Activated CD4-positive, alpha-beta T cell treated with anti-CD3 and anti-CD28 coated beads, Interleukin-2, amount 50 U/mL, for 1 hour (primary cell): ENCODE results near the gene SEC23IP.
"Not testable (repeated sequence)": the region's sequence is repeated elsewhere in the genome, so short reads cannot be mapped to it uniquely, and the experiment has no call there.

Experiments used
- DNase-seq: peaks from one replicate; pipeline ENCODE4 v3.0.0-alpha.2; 2020

SEC23IP gene

DNA sequence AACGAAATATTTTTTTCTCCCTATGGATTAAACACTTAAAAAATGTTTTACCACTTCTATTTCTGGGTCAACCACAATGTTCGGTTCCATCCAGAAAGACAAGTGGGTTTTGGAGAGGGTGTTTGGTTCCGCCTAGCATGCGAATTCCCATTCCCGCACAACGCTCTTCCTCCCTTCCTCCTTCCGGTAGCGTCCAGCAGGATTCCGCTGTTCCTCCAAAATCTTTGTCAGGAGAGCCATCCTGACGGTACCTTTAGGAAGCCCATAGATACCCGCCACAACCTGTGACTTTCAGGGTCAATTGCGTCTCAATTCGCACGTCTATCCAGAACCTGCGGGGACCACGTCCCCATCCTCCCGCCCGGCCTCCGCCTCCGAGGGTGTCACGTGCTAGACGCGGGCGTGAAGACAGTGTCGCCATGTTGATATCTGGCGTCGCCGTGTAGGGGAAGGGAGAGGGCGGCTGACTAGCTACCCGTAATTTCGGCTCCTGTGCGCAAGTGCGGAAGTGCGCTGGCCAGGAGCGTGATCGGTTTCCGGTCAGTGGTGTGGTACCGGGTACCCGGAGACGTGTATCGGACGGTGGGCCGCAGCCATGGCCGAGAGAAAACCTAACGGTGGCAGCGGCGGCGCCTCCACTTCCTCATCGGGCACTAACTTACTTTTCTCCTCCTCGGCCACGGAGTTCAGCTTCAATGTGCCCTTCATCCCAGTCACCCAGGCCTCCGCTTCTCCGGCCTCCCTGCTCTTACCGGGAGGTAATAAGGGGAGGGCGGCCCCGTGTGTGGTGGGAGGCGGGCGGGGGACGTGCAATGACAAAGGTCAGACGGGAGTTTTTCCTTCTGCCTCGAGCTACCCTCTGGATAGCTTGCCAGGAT is at the start of gene SEC23IP:
SEC23IP (plus strand) TSS at position 543 of the 878 bp plus-strand sequence; CDS start at position 596, 53 bp downstream.
- DNase-seq, result peak; percentile 87

DNA sequence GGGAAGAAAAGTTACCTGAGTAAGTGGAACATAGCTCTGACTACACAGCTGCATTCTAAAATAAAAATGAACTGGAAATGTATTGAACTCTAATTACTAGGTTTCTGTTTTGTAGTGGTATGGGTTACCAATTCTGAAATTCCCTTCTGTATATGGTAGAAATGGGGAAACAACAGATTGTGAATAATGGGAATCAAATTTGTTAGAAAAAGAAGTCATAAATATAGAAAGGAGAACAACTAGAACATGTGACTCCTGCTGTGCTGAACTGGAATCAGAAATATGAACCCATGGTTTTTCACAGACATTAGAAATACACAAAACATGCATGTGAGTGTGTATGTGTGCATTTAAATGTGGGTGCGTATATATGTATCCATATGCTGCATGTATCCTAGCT is 46.9 kb upstream of the SEC23IP start:
- no peak for DNase-seq

DNA sequence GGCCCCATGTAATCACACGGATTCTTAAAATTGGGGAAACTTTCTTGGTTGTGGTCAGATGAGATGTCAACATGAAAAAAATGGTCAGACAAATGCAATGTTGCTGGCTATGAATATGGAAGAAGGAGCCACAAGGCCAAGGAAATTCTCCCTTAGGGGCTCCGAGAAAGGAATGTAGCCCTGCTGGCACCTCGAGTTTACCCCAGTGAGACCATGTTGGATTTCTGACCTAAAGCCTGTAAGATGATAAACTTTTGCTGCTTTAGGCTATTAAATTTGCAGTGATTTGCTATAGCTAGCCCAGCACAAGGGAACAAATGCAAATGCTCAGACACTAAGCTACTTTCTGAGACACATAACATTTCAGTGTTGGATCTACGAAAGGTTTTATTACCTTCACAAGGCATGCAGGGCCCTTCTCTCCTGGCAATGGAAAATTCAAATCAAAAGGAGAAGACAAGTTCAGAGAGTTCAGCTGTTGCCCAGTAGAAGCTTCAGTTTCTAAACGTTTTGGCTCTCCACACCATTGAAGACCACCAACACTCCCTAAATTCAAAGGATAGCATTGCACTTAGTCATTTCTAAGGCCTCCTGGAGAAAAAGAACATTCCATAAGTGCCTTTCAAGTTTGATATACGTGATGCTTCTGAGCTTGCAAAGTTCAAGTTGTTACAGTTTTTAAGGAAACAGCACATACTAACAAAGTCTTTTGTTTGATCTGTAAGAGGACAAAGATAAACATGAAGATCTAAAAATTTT is 43.3 kb upstream of the SEC23IP start:
- no peak for DNase-seq

DNA sequence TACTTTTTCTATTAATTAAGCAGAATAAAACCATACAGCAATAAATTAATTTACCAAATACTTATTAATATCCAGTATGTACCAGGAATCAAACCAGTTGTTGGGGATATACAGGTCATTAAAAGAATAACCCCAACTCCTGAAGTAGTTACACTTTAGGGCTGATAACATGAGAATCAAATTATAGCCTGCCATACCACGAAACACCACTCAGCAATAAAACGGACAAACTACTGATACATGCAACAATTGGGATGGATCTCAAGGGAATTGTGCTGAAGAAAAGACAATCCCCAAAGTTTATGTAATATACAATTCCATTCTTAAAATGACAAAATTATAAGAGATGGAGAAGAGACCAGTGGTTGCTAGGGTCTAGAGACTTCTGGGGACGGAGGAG is 42.6 kb upstream of the SEC23IP start:
- DNase-seq, result no peak

DNA sequence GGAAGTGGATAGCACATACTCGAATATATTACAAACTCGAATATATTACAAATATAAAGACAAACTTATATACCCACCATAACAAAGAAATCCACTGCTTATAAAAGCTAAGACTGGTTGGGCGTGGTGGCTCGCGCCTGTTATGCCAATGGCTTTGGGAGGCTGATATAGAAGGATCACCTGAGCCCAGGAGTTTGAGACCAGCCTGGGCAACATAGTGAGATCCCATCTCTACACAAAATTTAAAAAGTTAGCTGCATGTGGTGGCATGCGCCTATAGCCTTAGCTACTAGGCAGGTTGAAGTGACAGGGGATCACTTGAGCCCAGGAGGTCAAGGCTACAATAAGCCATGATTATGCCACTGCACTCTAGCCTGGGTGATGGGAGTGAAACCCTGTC is 40.3 kb upstream of the SEC23IP start:
- no peak for DNase-seq

DNA sequence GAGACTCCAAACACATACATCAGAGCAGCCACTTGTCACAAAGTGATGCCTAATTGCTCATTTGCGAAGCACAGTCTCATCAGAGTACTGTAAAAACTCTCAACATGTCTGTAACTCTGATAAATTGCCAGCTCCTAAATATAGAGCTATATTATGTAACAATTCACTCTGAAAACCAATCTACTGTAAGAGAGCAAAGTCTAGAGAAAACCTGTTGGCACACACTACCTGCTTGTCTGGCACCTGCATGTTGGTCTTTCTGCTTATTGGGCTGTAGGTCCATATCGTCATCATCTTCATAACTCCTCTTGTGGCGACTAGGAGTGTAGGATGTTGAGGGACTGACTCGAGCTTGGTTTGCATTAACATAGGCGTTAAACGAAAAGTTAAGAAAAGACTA is 39.7 kb upstream of the SEC23IP start:
- no peak for DNase-seq

DNA sequence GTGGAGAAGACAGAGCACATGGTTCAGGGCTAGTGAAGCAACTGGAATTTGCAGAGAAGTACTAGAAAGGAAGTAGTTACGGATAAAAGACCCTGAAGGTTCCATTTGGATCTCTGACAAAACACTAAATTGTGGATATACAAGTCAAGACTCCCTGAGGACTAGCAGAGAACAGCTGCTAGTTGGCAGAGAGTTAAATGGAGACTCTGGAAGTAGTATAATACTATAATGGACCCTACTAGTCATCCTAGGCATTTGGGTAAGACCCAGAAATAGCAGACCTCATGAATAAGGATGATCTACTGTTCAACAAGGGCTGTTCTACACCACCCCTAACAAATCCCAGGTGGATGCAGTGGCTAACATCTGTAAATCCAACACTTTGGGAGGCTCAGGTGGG is 39.0 kb upstream of the SEC23IP start:
- DNase-seq, result no peak

DNA sequence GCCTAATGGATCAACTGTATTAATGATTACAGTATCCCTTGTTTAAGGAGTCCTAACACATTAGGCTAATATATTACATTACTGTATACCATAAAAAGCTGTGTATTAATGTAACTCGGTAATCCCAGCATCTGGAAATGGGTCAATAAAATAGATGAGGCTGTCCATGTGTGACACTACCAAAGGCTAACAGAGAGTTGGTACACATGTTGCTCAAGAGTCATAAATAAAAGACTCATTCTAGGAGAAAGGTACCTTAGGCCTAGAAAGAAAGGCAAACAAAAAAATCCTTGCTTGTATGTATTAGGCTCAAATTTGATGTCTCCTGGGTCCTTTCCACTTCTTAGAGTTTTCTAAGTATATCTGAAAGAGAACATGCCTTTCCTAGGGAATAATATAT is 34.5 kb upstream of the SEC23IP start:
- DNase-seq, result no peak

DNA sequence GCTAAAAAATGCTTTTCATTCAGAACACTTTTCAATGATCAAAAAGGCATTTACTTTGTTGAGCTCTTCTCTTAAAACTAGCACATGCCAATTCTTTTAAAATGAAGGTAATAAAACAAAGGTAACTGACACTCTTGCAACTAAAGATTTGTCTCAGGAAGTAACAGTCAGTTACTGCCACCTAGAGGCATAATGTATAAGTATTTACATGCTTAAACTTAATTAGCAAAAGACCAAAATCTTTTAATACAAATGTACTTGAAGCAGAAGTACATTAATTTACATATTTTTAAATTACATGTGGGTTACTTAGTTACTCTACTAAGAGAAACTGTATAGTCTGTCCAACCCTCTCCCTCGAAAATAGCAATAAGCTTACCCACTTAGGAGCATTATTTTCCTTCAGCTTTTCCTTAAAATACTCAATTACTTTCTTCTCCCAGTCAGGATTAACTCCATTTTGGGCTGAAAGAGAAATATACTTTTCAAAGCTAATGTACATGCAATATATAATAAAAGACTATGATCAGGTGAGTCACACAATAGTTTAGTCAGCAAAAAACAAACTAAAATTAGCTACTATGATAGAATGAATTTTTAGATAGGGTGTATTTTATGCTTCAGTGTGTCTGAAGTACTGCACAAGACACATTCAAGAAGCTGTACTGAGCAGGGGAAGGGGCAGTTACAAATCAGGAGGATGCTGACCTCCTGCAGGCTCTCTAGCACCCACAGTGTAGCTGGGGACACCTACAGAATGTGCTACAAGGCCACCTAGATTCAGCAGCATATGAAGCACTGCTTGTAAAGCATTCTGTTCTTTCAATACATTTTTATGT is 32.9 kb upstream of the SEC23IP start:
- DNase-seq, result no peak

DNA sequence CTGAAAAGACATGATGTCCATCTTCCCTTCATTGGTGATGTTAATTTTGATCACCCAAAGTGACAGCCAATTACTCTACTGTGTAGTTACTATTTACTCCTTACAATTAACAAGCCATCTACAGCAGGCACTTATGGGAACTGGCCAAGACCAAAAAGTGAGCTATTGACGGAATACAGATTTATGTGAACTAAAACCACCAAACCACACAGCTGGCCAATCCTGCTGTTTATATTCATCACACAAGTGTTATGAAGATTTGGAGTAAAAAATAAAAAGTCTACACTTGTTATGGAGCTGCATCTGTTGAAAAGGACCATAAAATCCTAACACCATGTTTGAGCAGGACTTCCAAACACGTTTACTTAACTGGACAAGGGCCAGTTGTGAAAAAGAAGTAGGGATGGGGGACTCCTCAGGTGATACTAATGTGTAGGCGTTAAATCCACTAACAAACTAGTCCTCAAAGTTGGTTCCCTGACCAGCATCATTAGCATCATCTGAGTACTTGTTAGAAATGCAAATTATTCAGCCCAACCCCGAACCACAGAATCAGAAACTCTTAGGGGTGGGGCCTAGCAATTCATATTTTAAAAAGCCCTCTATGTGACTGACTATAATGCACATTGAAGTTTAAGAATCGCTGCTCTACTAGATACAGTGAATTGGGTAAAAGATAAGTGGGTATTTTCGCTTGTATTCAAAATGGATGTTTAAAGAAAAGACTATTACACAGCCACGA is 31.5 kb upstream of the SEC23IP start:
- DNase-seq, result no peak

DNA sequence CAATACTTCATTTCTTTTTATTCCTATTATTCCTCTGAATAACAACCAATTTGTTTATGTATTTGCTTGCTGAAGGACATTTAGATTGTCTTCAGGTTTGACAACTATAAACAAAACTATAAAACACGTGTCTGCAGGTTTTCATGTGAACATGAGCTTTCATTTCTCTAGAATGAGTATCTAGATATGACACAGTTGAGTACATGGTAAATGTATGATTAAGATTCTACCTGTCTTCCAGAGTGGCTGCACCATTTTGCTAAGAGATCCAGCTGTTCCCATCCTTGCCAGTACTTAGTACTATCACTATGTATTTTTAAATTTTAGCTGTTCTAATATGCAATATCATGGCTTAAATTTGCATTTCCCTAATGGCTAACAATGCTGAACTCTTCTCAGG is 30.0 kb upstream of the SEC23IP start:
- DNase-seq, result no peak

DNA sequence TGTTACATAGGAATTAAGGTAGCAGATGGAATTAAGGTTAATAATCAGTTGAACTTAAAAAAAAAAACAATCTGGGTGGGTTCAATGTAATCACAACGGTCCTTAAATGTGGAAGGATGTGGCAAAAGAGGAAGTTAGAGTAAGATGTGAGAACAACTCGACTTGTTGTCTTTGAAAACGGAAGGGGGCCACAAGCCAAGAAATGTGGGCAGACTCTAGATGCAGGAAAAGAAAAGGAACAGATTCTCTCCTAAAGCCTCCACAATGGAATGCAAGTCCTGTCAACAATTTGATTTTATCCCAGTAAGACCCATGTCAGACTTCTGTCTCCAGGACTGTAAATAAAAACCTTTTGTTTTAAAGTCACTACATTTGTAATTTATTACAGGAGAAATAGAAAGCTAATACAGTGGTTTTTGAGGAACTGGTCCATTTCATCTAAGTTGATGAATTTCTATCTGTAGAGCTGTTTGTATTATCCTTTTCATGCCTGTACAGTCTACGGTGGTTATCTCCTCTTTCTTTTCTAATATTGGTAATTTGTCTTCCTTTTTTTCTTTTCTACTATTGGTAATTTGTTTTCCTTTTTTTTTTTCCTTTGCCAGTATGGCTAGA is 28.5 kb upstream of the SEC23IP start:
- no peak for DNase-seq

DNA sequence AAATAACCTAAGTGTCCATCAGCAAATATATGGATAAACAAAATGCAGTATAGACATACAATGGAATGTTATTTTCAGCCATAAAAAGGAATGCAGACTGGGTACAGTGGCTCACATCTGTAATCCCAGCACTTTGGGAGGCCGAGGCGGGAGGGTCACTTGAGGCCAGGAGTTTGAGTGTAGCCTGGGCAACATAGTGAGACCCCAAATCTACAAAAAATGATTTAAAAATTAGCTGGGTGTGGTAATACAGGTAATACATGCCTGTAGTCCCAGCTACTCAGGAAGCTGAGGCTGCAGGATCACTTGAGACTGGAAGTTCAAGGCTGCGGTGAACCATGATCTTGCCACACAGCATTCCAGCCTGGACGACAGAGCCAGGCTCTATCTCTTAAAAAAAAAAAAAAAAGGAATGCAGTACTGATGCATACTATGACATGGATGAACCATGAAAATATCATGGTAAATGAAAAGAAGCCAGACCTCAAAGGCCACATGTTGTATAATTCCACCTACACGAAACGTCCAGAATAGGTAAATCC is 26.8 kb upstream of the SEC23IP start:
- DNase-seq, result no peak

DNA sequence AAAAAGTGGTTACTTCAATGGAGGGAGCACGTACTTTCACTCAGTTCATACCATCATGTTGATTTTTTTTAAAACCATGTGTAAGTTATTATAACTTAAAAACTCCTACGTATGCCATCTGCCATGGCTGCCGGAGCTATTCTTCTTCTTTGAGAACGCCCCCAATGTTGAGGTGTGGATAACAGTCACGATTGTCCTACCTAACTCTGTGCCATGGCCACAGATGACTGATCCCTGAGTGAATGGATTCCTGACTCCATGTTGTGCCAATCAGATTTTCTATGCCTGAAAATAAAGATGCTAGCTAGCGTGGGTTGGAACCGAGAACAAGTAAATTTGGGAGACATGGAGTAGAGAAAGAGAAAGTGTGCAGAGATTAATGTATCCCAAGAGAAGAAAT is 25.2 kb upstream of the SEC23IP start:
- DNase-seq, result no peak

DNA sequence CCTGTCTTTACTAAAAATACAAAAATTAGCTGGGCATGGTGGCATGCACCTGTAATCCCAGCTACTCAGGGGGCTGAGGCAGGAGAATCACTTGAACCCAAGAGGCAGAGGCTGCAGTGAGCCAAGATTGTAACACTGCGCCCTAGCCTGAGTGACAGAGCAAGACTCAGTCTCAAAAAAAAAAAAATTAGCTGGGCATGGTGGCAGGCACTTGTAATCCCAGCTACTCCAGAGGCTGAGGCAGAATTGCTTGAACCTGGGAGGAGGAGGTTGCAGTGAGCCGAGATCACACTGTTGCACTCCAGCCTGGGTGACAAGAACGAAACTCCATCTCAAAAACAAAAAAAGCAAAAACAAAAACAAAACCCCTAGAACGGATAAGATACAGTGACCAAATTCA is 23.1 kb upstream of the SEC23IP start:
- DNase-seq, result not testable (repeated sequence)

DNA sequence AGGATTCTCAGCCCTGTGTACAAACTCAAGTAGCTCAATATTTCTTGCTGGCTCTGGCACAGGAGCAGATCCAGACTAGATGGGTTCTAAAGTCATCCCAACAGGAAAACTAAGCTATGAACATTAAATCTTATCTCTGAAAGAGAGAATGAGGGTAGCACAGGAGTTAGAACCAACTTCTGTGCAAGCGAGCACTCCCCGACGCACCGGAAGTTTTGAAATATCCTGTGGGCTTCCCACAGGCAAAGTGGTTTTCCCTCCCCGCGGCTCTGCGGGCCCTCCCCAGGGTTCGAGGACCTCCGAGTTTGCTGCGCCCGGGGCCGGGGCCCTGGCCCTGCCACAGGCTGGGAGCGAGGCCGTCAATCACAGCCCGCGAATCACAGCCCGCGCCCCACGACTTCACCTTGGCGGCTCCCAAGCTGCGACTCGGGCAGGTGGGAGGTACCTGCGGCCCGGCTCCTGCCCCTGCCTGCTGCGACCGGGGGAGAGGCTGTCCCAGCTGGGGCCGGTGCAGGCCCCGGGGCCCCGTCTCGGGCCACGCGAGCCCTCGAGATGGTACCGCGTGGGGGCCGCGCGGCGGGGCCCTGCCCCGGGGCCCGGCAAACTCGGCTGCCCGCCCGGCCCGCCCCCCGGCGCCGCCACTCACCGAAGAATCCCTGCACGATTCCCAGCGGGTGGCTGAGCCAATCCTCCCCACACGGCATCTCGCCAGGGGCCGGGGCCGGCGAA is 20.5 kb upstream of the SEC23IP start:
- DNase-seq, result peak; percentile 60

DNA sequence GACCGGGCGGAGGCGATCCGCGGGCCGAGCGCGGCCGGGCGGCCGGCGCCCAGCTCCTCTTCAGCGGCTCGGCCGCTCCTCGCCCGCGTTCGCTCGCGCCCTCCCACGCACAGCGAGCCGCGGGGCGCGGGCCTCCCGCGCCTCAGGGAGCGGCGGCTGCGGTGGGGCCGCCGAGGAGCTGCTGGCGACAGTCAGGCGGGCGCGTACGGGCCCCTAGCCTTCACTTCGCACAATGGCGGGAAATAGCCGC is 20.0 kb upstream of the SEC23IP start, which contains the start of gene MCMBP:
MCMBP (minus strand) TSS at position 234 of the 250 bp plus-strand sequence. CDS start 259 bp downstream, outside the sequence.
- no peak for DNase-seq

DNA sequence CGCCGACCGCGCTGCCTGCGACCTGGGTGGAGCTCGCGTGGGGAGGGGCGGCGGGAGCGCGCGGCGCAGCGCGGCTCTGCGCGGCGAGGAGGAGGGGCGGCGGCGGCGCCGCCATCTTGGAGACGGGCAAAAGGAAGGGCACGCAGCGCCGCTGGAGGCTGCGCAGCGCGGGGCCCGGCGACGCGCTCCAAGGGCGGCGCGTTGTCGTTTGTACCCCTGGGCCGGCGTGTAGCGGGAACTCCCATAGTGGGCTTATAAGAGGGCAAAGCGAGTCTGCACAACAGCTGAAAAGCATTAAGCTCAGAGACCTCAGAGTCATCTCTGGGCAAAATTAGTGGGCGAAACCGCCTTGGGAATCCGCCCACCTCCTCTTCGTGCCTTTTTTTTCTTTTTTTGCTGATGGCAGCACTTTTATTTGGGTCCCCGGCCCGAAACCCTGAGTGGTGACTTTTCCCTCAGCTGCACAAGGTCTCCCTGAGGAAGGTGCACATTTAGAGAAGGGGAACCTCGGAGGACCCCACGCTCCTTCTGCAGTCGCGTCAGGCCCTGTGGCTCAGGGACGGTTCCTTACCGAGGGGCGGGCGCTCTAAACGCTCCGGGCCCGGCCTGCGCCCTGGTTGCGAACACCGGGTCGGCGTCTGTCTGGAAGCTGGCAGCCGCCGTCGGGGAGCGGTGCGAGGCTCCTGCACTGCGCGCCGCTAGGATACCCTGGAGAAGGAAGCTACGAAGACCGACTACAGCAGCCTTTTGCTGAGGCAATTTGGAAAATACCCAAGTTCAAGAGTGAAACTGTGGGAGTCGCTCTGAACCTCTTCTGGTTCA is 19.5 kb upstream of the SEC23IP start:
- peak; percentile 88 for DNase-seq

DNA sequence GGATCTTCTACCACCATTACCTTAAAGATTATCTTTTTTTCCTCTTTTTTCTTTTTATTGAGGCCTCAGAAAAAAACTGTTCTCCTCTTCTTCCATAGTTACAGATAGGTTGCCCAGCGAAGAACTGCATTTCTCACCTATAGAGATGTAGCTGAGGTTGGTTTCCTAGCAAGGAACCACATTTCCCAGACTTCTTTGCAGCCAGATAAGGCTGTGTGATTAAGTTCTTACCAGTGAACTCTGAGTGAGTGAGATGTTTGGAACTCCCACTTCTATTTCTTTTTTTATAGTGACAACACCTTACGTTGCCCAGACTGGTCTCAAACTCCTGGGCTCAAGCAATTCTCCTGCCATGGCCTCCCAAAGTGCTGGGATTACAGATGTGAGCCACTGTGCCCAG is 14.0 kb upstream of the SEC23IP start:
- no peak for DNase-seq

DNA sequence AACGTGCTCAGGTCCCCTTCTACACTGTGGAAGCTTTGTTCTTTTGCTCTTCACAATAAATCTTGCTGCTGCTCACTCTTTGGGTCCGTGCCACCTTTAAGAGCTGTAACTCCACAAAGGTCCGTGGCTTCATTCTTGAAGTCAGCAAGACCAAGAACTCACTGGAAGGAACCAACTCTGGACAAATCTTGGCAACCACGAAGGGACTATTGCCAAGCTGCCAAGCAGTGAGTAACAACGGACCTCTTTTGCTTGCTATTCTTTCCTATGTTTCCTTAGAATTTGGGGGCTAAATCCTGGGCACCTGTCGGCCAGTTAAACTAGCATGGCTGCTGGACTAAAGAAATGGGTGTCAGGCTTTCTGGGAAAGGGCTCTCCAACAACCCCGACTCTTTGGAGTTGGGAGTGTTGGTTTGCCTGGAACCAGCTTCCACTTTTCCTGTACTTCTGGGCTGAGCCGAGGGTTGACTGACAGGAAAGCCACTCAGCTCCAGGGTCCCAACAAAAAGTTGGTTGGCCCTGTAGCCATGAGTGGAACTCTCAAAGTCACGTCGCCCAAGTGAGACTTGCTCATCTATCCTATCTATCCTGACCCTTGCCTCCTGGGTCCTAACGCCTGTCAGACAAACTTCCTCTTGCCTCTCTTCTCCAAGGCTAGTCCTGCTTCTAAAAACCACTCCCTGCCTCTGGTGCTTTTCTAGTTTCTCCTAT is 8.5 kb upstream of the SEC23IP start:
- not testable (repeated sequence) for DNase-seq
